B cell (primary cell): ENCODE data around the gene ATF6B. TPM values are rescaled to one million over a fixed set of nuclear protein-coding genes. Genes with fewer than 3 reads are reported as not detected.

Experiments used
- ATAC-seq: fragments of 200-7000 bp; cut with Tn5 transposase; one replicate; pipeline ENCODE4 v1.10.0; 2021; ENCODE audit warnings: low read depth, mild to moderate bottlenecking, moderate number of reproducible peaks, moderate library complexity
- CTCF ChIA-PET: fragments of 350-600 bp; sonication (Branson Sonifier 250); formaldehyde crosslinking; loops from one replicate; lab custom pipeline; 2021; ENCODE audit warnings: antibody characterized with exemption, inconsistent platforms; lab: Charles Lee
- POLR2A ChIA-PET: fragments of 350-600 bp; sonication (Branson Sonifier 250); formaldehyde crosslinking; loops from one replicate; lab custom pipeline; 2021; ENCODE audit warnings: antibody characterized with exemption; lab: Charles Lee
- DNase-seq: peaks from one replicate; pipeline ENCODE4 v3.0.0; 2013
- H2AFZ ChIP-seq: 2 replicates; pipeline ENCODE4 v1.6.1; 2012; ENCODE audit warnings: mild to moderate bottlenecking, low read depth, low read length; ENCODE audit not compliant: insufficient read depth, poor library complexity, severe bottlenecking
- H3K27ac ChIP-seq, 2 donors: 1 replicate in 1 of 2; 2 replicates in 1 of 2; pipeline ENCODE4 v1.5.1; 2012 to 2013; ENCODE audit warnings: low read length in 2 of 2, mild to moderate bottlenecking in 2 of 2, moderate library complexity in 1 of 2
- H3K27me3 ChIP-seq, 4 experiments: fragments of 200-600 bp in 1 of 4; sonication (generic) in 1 of 4; replicated peaks in 1 of 4; 1 replicate in 2 of 4; 2 replicates in 2 of 4; pipeline versions ENCODE4 v1.6.1 to v1.7.0; 2013 to 2016; ENCODE audit warnings: low read length in 3 of 4, mild to moderate bottlenecking in 2 of 4, mixed read lengths in 1 of 4, moderate library complexity in 1 of 4; ENCODE audit not compliant: insufficient read depth in 4 of 4, control insufficient read depth in 3 of 4; ENCODE audit errors: control extremely low read depth in 1 of 4
- H3K36me3 ChIP-seq, 2 experiments: replicated peaks in 1 of 2; 1 replicate in 1 of 2; 2 replicates in 1 of 2; pipeline versions ENCODE4 v1.6.1 to v1.7.1; 2013; ENCODE audit warnings: low read length in 1 of 2; ENCODE audit not compliant: insufficient read depth in 2 of 2, control insufficient read depth in 1 of 2; ENCODE audit errors: control extremely low read depth in 1 of 2, extremely low read depth in 1 of 2
- H3K4me1 ChIP-seq, 2 donors: fragments of 200-600 bp in 1 of 2; sonication (generic) in 1 of 2; 1 replicate in 1 of 2; 2 replicates in 1 of 2; pipeline versions ENCODE4 v1.5.1 to v1.6.1; 2013 to 2017; ENCODE audit warnings: low read length in 2 of 2; ENCODE audit not compliant: control insufficient read depth in 2 of 2, insufficient read depth in 2 of 2
- H3K4me2 ChIP-seq: replicated peaks from 2 replicates; pipeline ENCODE3; 2012; ENCODE audit warnings: mild to moderate bottlenecking, low read depth, low read length; ENCODE audit not compliant: poor library complexity, severe bottlenecking
- H3K4me3 ChIP-seq, 5 experiments: fragments of 200-600 bp in 1 of 5; sonication (generic) in 1 of 5; 1 replicate in 3 of 5; 2 replicates in 2 of 5; pipeline versions ENCODE4 v1.5.1 to v1.7.0; 2011 to 2016; ENCODE audit warnings: low read length in 4 of 5, mild to moderate bottlenecking in 4 of 5, low read depth in 2 of 5, control low read depth in 1 of 5, moderate library complexity in 1 of 5; ENCODE audit not compliant: insufficient read depth in 1 of 5; ENCODE audit errors: control extremely low read depth in 1 of 5, extremely low read depth in 1 of 5
- H3K79me2 ChIP-seq: fragments of 200-600 bp; sonication (generic); one replicate; pipeline ENCODE4 v1.6.0; 2016; ENCODE audit warnings: low read length; ENCODE audit not compliant: control insufficient read depth, insufficient read depth
- H3K9ac ChIP-seq: fragments of 200-600 bp; sonication (generic); 2 replicates; pipeline ENCODE4 v1.6.1; 2017; ENCODE audit warnings: mild to moderate bottlenecking, low read length, moderate library complexity
- H3K9me3 ChIP-seq, 3 donors: one replicate each; pipeline versions ENCODE4 v1.6.1 to v1.7.1; 2013; ENCODE audit warnings: low read length in 2 of 3; ENCODE audit not compliant: control insufficient read depth in 2 of 3, insufficient read depth in 1 of 3; ENCODE audit errors: control extremely low read depth in 1 of 3
- H4K20me1 ChIP-seq: 2 replicates; pipeline ENCODE4 v1.6.0; 2012; ENCODE audit warnings: mild to moderate bottlenecking, low read length; ENCODE audit not compliant: insufficient read depth, control insufficient read depth, poor library complexity, severe bottlenecking
- H3K27ac Mint-ChIP-seq: one replicate; pipeline ENCODE4 v1.8.0; 2021; ENCODE audit warnings: mixed read lengths
- H3K27me3 Mint-ChIP-seq: one replicate; pipeline ENCODE4 v1.8.0; 2021; ENCODE audit warnings: mixed read lengths
- H3K4me1 Mint-ChIP-seq: one replicate; pipeline ENCODE4 v1.8.0; 2021; ENCODE audit warnings: mixed read lengths
- H3K4me3 Mint-ChIP-seq: one replicate; pipeline ENCODE4 v1.8.0; 2021; ENCODE audit warnings: mixed read lengths
- H3K9me3 Mint-ChIP-seq: one replicate; pipeline ENCODE4 v1.8.0; 2022; ENCODE audit warnings: mixed read lengths; ENCODE audit not compliant: insufficient read depth
- EZH2 ChIP-seq: IDR thresholded peaks from 2 replicates; pipeline ENCODE4 v1.6.1; 2012; ENCODE audit warnings: borderline replicate concordance, low read depth, mild to moderate bottlenecking, moderate library complexity, low read length; ENCODE audit not compliant: insufficient read depth, poor library complexity, severe bottlenecking
- WGBS: methylation state at CpG from one replicate; pipeline ENCODE4 v1.1.5; 2013; ENCODE audit warnings: missing lambda C conversion rate; ENCODE audit not compliant: insufficient coverage; 5-methylcytosine and 5-hydroxymethylcytosine counted together
- intact Hi-C: fragments of 100-400 bp; cut with micrococcal nuclease; formaldehyde crosslinking; loops from one replicate; pipeline ENCODE4 v1.10.0; 2022
- polyA plus RNA-seq: library from polyadenylated mRNA; depleted of rRNA; stranded (reverse); fragments of >200 nt; gene quantifications from 2 replicates; pipeline ENCODE4 v1.2.3, GENCODE V29; 2012
- total RNA-seq, 2 donors: library from RNA; stranded (reverse); fragments of 120-200 nt in 1 of 2; gene quantifications; 1 replicate in 1 of 2; 2 replicates in 1 of 2; pipeline versions ENCODE4 v1.2.3 to v1.2.4, GENCODE V29; 2013 to 2022
- TF ChIP-seq, protein P1 (sequence below): fragments of 200-600 bp; IDR thresholded peaks from one replicate; pipeline ENCODE4 v1.8.0; 2022; ENCODE audit warnings: antibody characterized with exemption, mild to moderate bottlenecking

The ATF6B gene
- total and polyA plus RNA-seq, 2 donors (not counting 1 experiment from before 2014, with no cell fraction given) = 180 to 201 TPM

- Histone ChIP-seq H3K36me3 (peaks cover 0 to 7% of the 10 kb centered on the region in 2 experiments), H3K9me3 (no peaks in the 10 kb centered on the region), H3K4me3 (no peak overlapping the region), H3K27me3 (peaks cover 0 to 28% (median 8%) of the 10 kb centered on the region in 4 experiments), H2AFZ (no peak overlapping the region), H3K4me1 (peaks cover 13 to 15% of the 10 kb centered on the region in 2 donors), H4K20me1 (no peaks in the 10 kb centered on the region), H3K79me2 (no peaks in the 10 kb centered on the region), H3K4me2 (no peak overlapping the region), H3K27ac (no peak overlapping the region), H3K9ac (no peak overlapping the region)
- Mint-ChIP-seq H3K27me3 (peaks cover 23% of the 10 kb centered on the region), H3K27ac (no peak overlapping the region), H3K4me3 (no peak overlapping the region), H3K4me1 (peaks cover 11% of the 10 kb centered on the region), H3K9me3 (no peaks in the 10 kb centered on the region)
- ChIA-PET CTCF (no interaction called here), POLR2A (no interaction called here)
- ATAC-seq (no peak), DNase-seq (no peak)
- intact Hi-C loops = no loop called here
- WGBS = 90% methylated on average over 7 of the region's 7 CpGs
- TF ChIP-seq EZH2 = no peak
- TF ChIP-seq, protein P1, sequence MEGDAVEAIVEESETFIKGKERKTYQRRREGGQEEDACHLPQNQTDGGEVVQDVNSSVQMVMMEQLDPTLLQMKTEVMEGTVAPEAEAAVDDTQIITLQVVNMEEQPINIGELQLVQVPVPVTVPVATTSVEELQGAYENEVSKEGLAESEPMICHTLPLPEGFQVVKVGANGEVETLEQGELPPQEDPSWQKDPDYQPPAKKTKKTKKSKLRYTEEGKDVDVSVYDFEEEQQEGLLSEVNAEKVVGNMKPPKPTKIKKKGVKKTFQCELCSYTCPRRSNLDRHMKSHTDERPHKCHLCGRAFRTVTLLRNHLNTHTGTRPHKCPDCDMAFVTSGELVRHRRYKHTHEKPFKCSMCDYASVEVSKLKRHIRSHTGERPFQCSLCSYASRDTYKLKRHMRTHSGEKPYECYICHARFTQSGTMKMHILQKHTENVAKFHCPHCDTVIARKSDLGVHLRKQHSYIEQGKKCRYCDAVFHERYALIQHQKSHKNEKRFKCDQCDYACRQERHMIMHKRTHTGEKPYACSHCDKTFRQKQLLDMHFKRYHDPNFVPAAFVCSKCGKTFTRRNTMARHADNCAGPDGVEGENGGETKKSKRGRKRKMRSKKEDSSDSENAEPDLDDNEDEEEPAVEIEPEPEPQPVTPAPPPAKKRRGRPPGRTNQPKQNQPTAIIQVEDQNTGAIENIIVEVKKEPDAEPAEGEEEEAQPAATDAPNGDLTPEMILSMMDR = no peak
Observed at GRCh38 chr6:32110632-32111031, 17.4 kb downstream of the ATF6B start.

- DNase-seq (no peak), ATAC-seq (no peak)
- Histone ChIP-seq H3K4me3 (no peak overlapping the region), H3K4me1 (peaks cover 13 to 15% of the 10 kb centered on the region in 2 donors), H3K9ac (no peak overlapping the region), H3K4me2 (no peak overlapping the region), H3K36me3 (peaks cover 0 to 3% of the 10 kb centered on the region in 2 experiments), H3K79me2 (no peaks in the 10 kb centered on the region), H2AFZ (no peak overlapping the region), H3K27me3 (peaks cover 0 to 34% (median 10%) of the 10 kb centered on the region in 4 experiments), H3K27ac (no peak overlapping the region), H3K9me3 (no peaks in the 10 kb centered on the region), H4K20me1 (no peaks in the 10 kb centered on the region)
- Mint-ChIP-seq H3K9me3 (no peaks in the 10 kb centered on the region), H3K27ac (peak overlapping the region; percentile 20), H3K4me3 (no peak overlapping the region), H3K27me3 (peaks cover 30% of the 10 kb centered on the region), H3K4me1 (peaks cover 11% of the 10 kb centered on the region)
- POLR2A ChIA-PET = interaction anchor here (0.6 kb wide), 1 partner anchor 1988 kb away, joined by 3 read pairs; no protein-coding TSS in a partner anchor
- CTCF ChIA-PET = interaction anchor here (0.7 kb wide), 1 partner anchor 62 kb away, joined by 4 read pairs; no protein-coding TSS in a partner anchor
- TF ChIP-seq EZH2 = no peak
- WGBS = 82% methylated on average over 6 of the region's 6 CpGs
- intact Hi-C loops = no loop called here
Observed at GRCh38 chr6:32109765-32110160, 18.3 kb downstream of the ATF6B start.
